ENCODE measurements around the gene TANGO6. TPM values are rescaled to one million over a fixed set of nuclear protein-coding genes. Genes with fewer than 3 reads are reported as not detected.

Gene TANGO6
- total and polyA plus RNA-seq, 2 of the 8 experiments (the other 6 are each of a cell fraction or from before 2014, with no cell fraction given), result 5.0 to 19.5 TPM

GRCh38 chr16:68907781-68908181 is 64.5 kb downstream of the TANGO6 start (continued):
- TF ChIP-seq CTCF (IDR thresholded peaks at IDR 0.05; ENCODE audit: control extremely low read depth in 1 of 3, insufficient read depth in 1 of 3, low read depth in 1 of 3, low read length in 3 of 3), result no peak
- TF ChIP-seq CEBPB (IDR thresholded peaks at IDR 0.05; ENCODE audit: low read depth, low read length), result no peak
- TF ChIP-seq ZNF274 (IDR thresholded peaks at IDR 0.05; ENCODE audit: borderline replicate concordance, extremely low read depth, low read length), result no peak
- TF ChIP-seq ATF3 (IDR thresholded peaks at IDR 0.05; ENCODE audit: insufficient read depth, low read depth, low read length), result no peak
- TF ChIP-seq SAP30 (IDR thresholded peaks at IDR 0.05; ENCODE audit: insufficient read depth, insufficient replicate concordance, low read length), result no peak
- TF ChIP-seq SIN3A (conservative IDR thresholded peaks at IDR 0.05 in 1 of 2, IDR thresholded peaks at IDR 0.05 in 1 of 2; ENCODE audit: low read depth in 1 of 2, low read length in 2 of 2), result no peak
- TF ChIP-seq GTF2F1 (IDR thresholded peaks at IDR 0.05; ENCODE audit: borderline replicate concordance, low read depth, low read length), result no peak
- TF ChIP-seq TAF7 (optimal IDR thresholded peaks at IDR 0.05; ENCODE audit: borderline replicate concordance, low read depth, low read length), result no peak
